Ovary (tissue), 10 donors: Measurements from ENCODE around the gene TKFC. TPM values are rescaled to one million over a fixed set of nuclear protein-coding genes. Genes with fewer than 3 reads are reported as not detected.

ENCODE experiments used
- DNase-seq, 5 donors: peaks; one replicate each; pipeline ENCODE4 v3.0.0-alpha.2; 2019 to 2020
- H3K27ac ChIP-seq, 2 donors: fragments of 200-600 bp; one replicate each; pipeline versions ENCODE4 v1.5.1 to v1.8.0; 2019 to 2022
- H3K27me3 ChIP-seq: fragments of 200-600 bp; one replicate; pipeline ENCODE4 v1.8.0; 2022
- H3K36me3 ChIP-seq: fragments of 200-600 bp; sonication (generic); one replicate; pipeline ENCODE4 v1.5.1; 2019
- H3K4me1 ChIP-seq: one replicate; pipeline ENCODE4 v1.8.1; 2013; ENCODE audit warnings: mild to moderate bottlenecking, moderate library complexity; ENCODE audit not compliant: insufficient read depth
- H3K4me3 ChIP-seq: fragments of 200-600 bp; sonication (generic); one replicate; pipeline ENCODE4 v1.5.1; 2017
- H3K9me3 ChIP-seq, 2 donors: fragments of 200-600 bp in 1 of 2; sonication (generic) in 1 of 2; one replicate each; pipeline versions ENCODE4 v1.5.1 to v1.8.1; 2013 to 2019; ENCODE audit warnings: mild to moderate bottlenecking in 1 of 2, moderate library complexity in 1 of 2
- CTCF ChIP-seq, 3 donors: fragments of 450-650 bp in 2 of 3; fragments of 200-600 bp in 1 of 3; IDR thresholded peaks; one replicate each; pipeline versions ENCODE4 v1.5.1 to v1.8.0; 2016 to 2022; ENCODE audit warnings: antibody characterized with exemption in 3 of 3, mild to moderate bottlenecking in 1 of 3
- EP300 ChIP-seq: sonication (generic); formaldehyde crosslinking; IDR thresholded peaks from one replicate; pipeline ENCODE4 v1.6.1; 2017; ENCODE audit warnings: antibody characterized with exemption
- POLR2A ChIP-seq: fragments of 450-650 bp; IDR thresholded peaks from one replicate; pipeline ENCODE4 v1.6.1; 2017; ENCODE audit warnings: antibody characterized with exemption, mild to moderate bottlenecking, moderate library complexity
- WGBS, 3 donors: extraction: QIAGEN DNeasy Blood & Tissue Kit in 1 of 3; methylation state at CpG; one replicate each; pipeline versions ENCODE4 v1.1.5 to v1.1.7; 2013 to 2017; 5-methylcytosine and 5-hydroxymethylcytosine counted together
- intact Hi-C, 4 donors: fragments of 100-400 bp; cut with DNase I; formaldehyde crosslinking; loops; one replicate each; pipeline versions ENCODE4 v1.11.0 to v1.15.1; 2022 to 2023
- long read RNA-seq, 3 donors: library from polyadenylated mRNA in 2 of 3; unstranded in 2 of 3; transcript quantifications; one replicate each; pipeline ENCODE4 v2.0.0 and lab custom pipeline, GENCODE V29; 2021 to 2026
- polyA plus RNA-seq, 2 donors: library from polyadenylated mRNA; stranded (reverse); fragments of 200-250 nt in 1 of 2; fragments of 350-450 nt in 1 of 2; fragmentation: Illumina TruSeq in 1 of 2; extraction: RNeasy Lipid Tissue Mini Kit (QIAGEN cat#74804) in 1 of 2; gene quantifications; one replicate each; pipeline ENCODE4 v1.2.3, GENCODE V29; 2013 to 2014
- total RNA-seq, 7 donors: library from RNA; depleted of rRNA in 2 of 7; stranded (reverse); fragments of >200 nt in 2 of 7; fragmentation: NEBNext Ultra II Directional in 3 of 7; extraction: Animal tissue kit (Norgen Biotek cat#: 25700) in 3 of 7; gene quantifications; one replicate each; pipeline versions ENCODE4 v1.1.0 to v1.2.4, GENCODE V29; 2016 to 2023
- donor health status: DM: no; HTN: no; CAD: no; lungs with moderate emphysema.
- donor health status: DM: no; HTN: no; CAD: no.
- donor health status: Bipolar disorder and iron deficiency.
- donor health status: DM: yes; HTN: yes; CAD: no.
- donor health status: DM: no; HTN: no; CAD: no.
- donor health status: DM: yes; HTN: yes; CAD: no.

The TKFC gene
- total RNA-seq (10 to 100 TPM; 19.0 to 41.4 (median 36.3) TPM), polyA plus RNA-seq (10 to 100 TPM; 22.6 to 27.0 TPM)
- long read RNA-seq, donor 1, full-length matches to known transcripts, result 47 of 102 reads
- long read RNA-seq, donor 1, partial matches to known transcripts, result 32 of 102 reads
- long read RNA-seq, donor 1, other reads (novel, unspliced or antisense), result 23 of 102 reads
- long read RNA-seq, donor 2, full-length matches to known transcripts, result 5 of 5 reads
- long read RNA-seq, donor 2, partial matches to known transcripts, result 0 of 5 reads
- long read RNA-seq, donor 2, other reads (novel, unspliced or antisense), result 0 of 5 reads
- long read RNA-seq, donor 3, full-length matches to known transcripts, result 19 of 54 reads
- long read RNA-seq, donor 3, partial matches to known transcripts, result 16 of 54 reads
- long read RNA-seq, donor 3, other reads (novel, unspliced or antisense), result 19 of 54 reads

GRCh38 chr11:61332797-61333549, at the start of gene TKFC, which contains the start of gene DDB1:
Gene TKFC (plus strand): TSS chr11:61333228. CDS start chr11:61334729, 1,501 bp downstream.
Gene DDB1 (minus strand): TSS chr11:61333105. CDS start chr11:61332968, 137 bp downstream.
- intact Hi-C loops, result no loop called here

GRCh38 chr11:61283613-61284012, 49.4 kb upstream of the TKFC start:
- WGBS, 3 donors, result 88 to 95% (median 94%) methylated on average over 4 of the region's 4 CpGs
- H3K27ac ChIP-seq, result no peak overlapping the region
- no peak for TF ChIP-seq CTCF (IDR thresholded peaks at IDR 0.05)
- TF ChIP-seq POLR2A, result no peak
- no peak for TF ChIP-seq EP300
- no peaks in the 10 kb centered on the region for H3K9me3 ChIP-seq
- no peak overlapping the region for H3K4me3 ChIP-seq
- intact Hi-C loops, result no loop called here
- no peaks in the 10 kb centered on the region for H3K36me3 ChIP-seq
- DNase-seq, result no peak
- H3K27me3 ChIP-seq, result no peaks in the 10 kb centered on the region
- peaks cover 2% of the 10 kb centered on the region for H3K4me1 ChIP-seq

More at GRCh38 chr11:61332797-61333549, at the start of gene TKFC, which contains the start of gene DDB1:
- WGBS, 3 donors, result 0 to 1% (median 0%) methylated on average over 57 to 81 of the region's 81 CpGs
- H3K36me3 ChIP-seq, result no peaks in the 10 kb centered on the region
- TF ChIP-seq CTCF (IDR thresholded peaks at IDR 0.05) (peak in 1 of 3 donors; percentile 27), POLR2A (peak; percentile 93), EP300 (no peak)
- peaks cover 28% of the 10 kb centered on the region for H3K4me1 ChIP-seq
- DNase-seq, result peak; percentile 96 to 97 (median 96)
- no peaks in the 10 kb centered on the region for H3K27me3 ChIP-seq
- no peaks in the 10 kb centered on the region for H3K9me3 ChIP-seq
- peak within 1 kb of the TSS; percentile 99 for H3K4me3 ChIP-seq
- H3K27ac ChIP-seq, result peak within 1 kb of the TSS; percentile 88 to 92

GRCh38 chr11:61287338-61287977, 45.6 kb upstream of the TKFC start:
- DNase-seq, result no peak
- H3K36me3 ChIP-seq, result no peaks in the 10 kb centered on the region
- intact Hi-C loops, result no loop called here
- no peaks in the 10 kb centered on the region for H3K9me3 ChIP-seq
- H3K27ac ChIP-seq, result no peak overlapping the region
- H3K4me3 ChIP-seq, result no peak overlapping the region
- TF ChIP-seq CTCF (IDR thresholded peaks at IDR 0.05) (no peak), EP300 (no peak), POLR2A (no peak)
- no peaks in the 10 kb centered on the region for H3K27me3 ChIP-seq
- 89 to 92% (median 90%) methylated on average over 14 of the region's 14 CpGs for WGBS, 3 donors
- no peaks in the 10 kb centered on the region for H3K4me1 ChIP-seq
